Endometrial microvascular endothelial cells (primary cell): ENCODE results near the gene FREM1. TPM values are rescaled to one million over a fixed set of nuclear protein-coding genes. Genes with fewer than 3 reads are reported as not detected.

Experiments
- in situ Hi-C: cut with HindIII; loops from 2 replicates; pipeline ENCODE4 v1.10.0; 2017; ENCODE audit warnings: low sequenced_read_pairs, low pct_unique_long_range_greater_than_20kb; ENCODE audit errors: inconsistent ontology term
- total RNA-seq: library from RNA; depleted of rRNA; stranded (reverse); fragments of >200 nt; gene quantifications from one replicate; pipeline ENCODE4 v1.2.3, GENCODE V29; 2015; ENCODE audit errors: inconsistent ontology term

Gene FREM1
- total RNA-seq, 1 donor from 2014 or later: not detected

GRCh38 chr9:14780693-14781092, 129.5 kb downstream of the FREM1 start:
- in situ Hi-C loops: no loop called here

- in situ Hi-C loops: no loop called here
These were observed 130.0 kb downstream of the FREM1 start for GRCh38 chr9:14780251-14780650.

DNA sequence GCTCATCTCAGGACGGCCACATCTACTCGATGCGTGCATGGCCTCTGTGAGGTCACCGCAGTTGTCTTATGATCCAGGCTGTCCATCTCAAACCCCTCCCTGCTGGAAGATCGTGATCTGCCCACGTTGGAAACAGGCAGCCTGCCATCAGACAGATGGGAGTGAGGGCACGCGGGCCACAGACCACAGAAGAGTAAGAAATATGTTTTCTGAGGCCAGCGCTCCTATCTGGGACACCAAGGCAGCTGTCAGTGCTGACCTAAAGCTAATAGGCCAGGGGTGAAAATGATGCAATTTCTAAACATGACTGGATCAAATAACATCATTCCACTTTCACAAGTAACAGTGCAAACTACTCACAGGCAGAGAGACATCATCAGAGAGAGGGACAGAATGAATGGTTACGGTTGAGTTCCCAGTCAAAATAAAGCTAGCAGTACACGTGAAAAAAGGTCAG, 130.6 kb downstream of the FREM1 start:
- in situ Hi-C loops: no loop called here

GRCh38 chr9:14778565-14778964, 131.7 kb downstream of the FREM1 start:
- in situ Hi-C loops: no loop called here

DNA sequence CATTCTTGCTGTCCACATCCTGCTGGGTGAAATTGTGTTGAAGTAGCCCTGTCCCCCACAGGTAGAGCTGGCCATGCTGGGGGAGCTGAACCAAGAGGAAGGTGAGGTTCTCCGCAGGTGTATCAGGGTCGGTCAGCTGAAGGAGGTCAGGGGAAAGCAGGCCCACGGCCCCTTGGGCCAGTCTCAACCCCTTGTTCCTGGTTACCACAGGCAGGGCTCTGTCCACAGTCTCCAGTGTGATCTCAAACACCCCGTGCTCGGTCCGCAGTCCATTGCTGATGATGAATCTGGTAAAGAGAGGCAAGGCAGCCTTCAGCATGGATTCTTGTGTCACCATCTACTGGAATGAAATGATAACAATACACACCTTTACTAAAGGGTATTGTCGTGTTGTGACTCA, 134.3 kb downstream of the FREM1 start:
- in situ Hi-C loops: no loop called here

DNA sequence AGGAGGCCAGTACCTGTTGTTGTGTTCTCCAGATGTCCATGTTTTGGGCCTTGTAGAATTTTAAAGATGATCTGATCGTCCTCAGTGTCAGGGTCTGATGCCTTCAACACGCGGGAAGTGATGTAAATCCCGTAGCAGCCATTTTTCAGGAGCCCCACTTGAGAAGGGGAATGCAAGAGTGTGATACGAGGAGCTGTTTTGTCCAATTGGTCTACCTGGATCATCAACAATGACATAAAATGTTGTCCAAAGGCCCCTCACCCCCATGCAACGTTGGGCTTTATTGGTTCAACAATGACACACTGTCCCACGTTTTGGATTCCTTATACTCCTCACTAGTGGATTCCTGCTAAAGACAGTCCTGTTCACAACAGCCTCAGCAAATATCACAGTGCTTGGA, 139.6 kb downstream of the FREM1 start:
- in situ Hi-C loops: loop anchor here (25.0 kb wide), 1 partner anchor 333 kb away; no protein-coding TSS in a partner anchor

DNA sequence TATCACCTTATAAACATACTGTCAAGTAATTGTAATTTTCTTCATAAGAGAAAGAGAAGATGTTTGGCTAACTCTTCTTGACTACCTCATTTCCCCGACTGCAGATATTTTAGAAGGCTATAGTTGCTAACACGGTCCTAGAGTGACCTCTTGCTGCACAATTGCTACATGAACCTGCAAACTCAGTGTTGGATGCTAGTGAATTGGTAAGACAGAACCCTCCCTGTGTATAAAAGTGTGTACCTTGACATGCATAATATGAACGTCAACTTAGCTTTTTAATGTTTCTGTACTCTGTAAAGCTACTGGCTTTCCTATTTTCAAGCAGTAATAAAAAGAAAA, 141.0 kb downstream of the FREM1 start:
- in situ Hi-C loops: loop anchor here (25.0 kb wide), 1 partner anchor 332 kb away; no protein-coding TSS in a partner anchor

DNA sequence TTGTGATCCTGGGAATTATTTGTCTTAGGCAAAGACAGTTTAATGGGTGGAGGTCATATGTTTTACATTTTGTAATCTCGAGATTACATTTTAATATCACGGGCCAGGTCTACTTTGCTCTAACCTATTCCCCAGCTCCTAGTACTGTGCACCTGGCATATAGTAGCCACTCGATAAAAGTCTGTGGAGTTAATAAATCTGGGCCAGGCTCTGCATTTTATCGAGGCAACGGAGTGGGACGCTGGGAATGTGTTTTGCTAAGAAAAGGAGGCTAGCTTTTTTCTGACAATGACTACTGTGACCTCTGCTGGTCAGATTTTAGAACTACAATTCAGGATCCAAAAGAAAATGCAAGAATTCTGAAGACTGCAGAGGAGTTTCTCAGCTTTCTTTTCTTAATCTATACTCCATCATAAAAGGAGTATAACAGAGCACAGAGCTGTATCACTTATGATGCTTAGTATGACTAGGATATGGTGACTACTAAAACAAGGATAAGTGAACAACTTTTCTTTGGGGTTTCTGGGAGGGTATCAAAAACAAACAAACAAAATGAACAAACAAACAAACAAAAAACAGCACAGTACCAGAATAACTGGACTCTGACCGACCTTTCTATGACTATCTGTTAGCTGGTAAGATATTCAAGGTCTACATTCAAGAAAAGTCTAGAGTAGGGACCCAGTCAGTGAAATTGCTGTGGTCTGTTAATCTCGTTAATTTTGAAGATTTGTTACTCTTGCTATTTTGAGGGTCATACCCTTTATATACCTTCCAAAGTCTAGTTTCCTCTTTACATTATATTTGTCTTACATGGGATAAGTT, 141.6 kb downstream of the FREM1 start:
- in situ Hi-C loops: loop anchor here (25.0 kb wide), 1 partner anchor 331 kb away; no protein-coding TSS in a partner anchor

- in situ Hi-C loops: loop anchor here (25.0 kb wide), 1 partner anchor 329 kb away; no protein-coding TSS in a partner anchor
These were observed 143.9 kb downstream of the FREM1 start for GRCh38 chr9:14766299-14766698.

GRCh38 chr9:14761584-14761983, 148.6 kb downstream of the FREM1 start:
- in situ Hi-C loops: loop anchor here (25.0 kb wide), 1 partner anchor 324 kb away; no protein-coding TSS in a partner anchor

DNA sequence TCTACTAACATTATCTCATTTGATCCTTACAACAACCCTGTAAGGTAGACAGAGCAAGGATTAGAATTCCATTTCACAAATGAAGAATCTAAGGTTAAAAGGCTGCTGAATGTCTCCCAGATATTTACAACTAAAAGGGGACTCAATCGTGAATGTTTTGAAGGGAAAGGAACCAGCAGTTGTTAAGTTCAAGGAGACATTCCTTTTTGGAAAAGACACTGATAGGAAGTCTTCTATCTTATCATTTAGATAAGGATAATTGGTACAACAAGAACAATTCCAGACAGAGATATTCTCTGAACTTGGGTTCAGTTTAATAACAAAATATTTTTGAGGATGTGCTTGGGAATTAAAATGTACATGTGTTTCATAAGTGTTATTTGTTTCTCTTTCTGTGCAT, 150.2 kb downstream of the FREM1 start:
- in situ Hi-C loops: loop anchor here (25.0 kb wide), 1 partner anchor 323 kb away; no protein-coding TSS in a partner anchor

DNA sequence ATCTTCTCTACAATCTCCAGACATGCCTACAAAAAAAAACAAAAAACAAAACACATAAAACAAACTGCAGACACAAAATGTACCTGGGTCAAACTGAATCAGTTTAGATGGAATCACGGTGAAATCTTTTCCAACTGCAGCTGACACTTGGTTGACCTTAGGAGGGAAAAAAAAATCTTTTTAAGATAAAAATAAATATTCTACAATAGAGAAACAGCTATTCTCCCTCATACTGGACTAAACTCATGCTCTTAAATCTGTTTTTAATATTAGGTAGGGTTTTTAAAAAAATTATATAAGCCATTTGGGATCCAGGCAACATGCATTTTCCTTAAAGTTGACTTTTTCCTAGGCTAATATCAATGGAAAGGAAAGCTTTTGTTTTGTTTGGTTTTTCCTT, 153.9 kb downstream of the FREM1 start:
- in situ Hi-C loops: loop anchor here (25.0 kb wide), 1 partner anchor 319 kb away; no protein-coding TSS in a partner anchor

DNA sequence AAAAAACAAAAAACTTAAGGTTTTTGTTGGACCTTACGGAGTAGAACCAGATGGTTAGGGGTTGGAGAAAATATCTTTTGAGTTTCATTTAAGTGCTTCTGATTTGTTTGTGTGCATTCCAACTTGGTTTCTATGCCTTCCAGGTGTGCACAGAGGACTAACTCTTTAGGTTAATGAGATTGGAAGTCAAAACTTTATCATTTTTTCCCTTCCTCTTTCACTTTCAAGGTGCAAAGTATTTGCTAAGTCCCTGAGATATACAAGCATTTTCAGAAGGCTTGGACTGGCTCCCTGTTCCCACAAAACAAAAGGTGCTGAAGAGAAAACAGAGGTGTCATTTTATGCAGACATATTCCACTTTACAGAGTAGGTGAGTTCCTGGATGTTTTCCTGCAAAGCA, 157.4 kb downstream of the FREM1 start:
- in situ Hi-C loops: loop anchor here (25.0 kb wide), 1 partner anchor 316 kb away; no protein-coding TSS in a partner anchor

- in situ Hi-C loops: loop anchor here (25.0 kb wide), 1 partner anchor 315 kb away; no protein-coding TSS in a partner anchor
These were observed 158.0 kb downstream of the FREM1 start for GRCh38 chr9:14752271-14752670.

GRCh38 chr9:14750821-14751220, 159.4 kb downstream of the FREM1 start:
- in situ Hi-C loops: loop anchor here (25.0 kb wide), 1 partner anchor 314 kb away; no protein-coding TSS in a partner anchor

- in situ Hi-C loops: loop anchor here (25.0 kb wide), 1 partner anchor 312 kb away; no protein-coding TSS in a partner anchor
These were observed 160.5 kb downstream of the FREM1 start for GRCh38 chr9:14749741-14750211.

- in situ Hi-C loops: no loop called here
These were observed 161.9 kb downstream of the FREM1 start for GRCh38 chr9:14748373-14748772.

DNA sequence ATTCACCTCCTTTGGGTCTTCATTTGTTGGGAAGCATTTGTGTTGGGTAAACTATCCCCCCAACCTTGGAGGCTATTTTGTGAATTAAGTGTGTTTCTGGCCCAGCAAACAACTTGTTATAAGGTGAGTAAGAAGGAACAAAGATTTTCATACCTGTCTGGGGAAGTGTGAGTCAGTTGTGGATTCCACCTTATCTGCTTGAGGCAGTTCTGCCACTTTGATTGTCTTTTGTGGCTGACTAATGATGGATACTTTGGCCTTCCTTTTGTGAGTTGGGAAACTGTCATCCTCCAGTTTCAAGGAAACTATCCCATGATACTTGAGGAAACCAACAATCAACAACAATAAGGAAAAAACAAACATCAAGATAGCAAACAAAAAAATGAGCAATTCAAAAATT, 163.1 kb downstream of the FREM1 start:
- in situ Hi-C loops: no loop called here

DNA sequence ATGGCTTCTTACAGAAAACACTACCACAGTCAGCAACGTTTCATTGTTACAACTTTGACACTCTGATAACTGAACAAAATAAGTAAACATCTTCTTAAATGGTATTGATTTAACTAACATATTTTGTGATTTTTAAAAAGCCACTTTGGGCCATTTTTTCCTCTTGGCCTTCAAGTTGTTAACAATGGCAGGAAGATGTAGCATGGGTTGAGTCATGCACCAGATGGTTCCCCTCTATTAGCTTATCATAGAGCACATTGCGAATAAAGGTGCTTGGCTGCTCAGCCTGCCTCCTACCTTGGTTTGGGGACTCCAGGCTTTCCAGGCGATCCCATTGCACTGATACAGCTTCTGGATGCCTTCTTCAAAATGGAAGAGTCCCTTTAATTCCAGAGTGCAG, 163.6 kb downstream of the FREM1 start:
- in situ Hi-C loops: no loop called here

GRCh38 chr9:14744768-14745167, 165.5 kb downstream of the FREM1 start:
- in situ Hi-C loops: no loop called here
